T-cell (primary cell): ENCODE measurements around the gene CYP4F12. TPM values are rescaled to one million over a fixed set of nuclear protein-coding genes. Genes with fewer than 3 reads are reported as not detected.

ENCODE experiments used
- ATAC-seq, 4 experiments: fragments of 200-7000 bp in 3 of 4; fragments of 150-1000 bp in 1 of 4; cut with Tn5 transposase; replicated peaks in 1 of 4; 1 replicate in 3 of 4; 2 replicates in 1 of 4; pipeline ENCODE4 v1.10.0; 2021; ENCODE audit warnings: moderate library complexity in 3 of 4, mild to moderate bottlenecking in 2 of 4, moderate number of reproducible peaks in 1 of 4
- CTCF ChIA-PET, 2 donors: fragments of 300-600 bp; sonication (Branson Sonifier 250); formaldehyde crosslinking; loops; one replicate each; lab custom pipeline; 2022; ENCODE audit warnings: antibody characterized with exemption in 2 of 2; lab: Charles Lee
- POLR2A ChIA-PET, 2 donors: fragments of 300-600 bp; sonication (Branson Sonifier 250); formaldehyde crosslinking; loops; one replicate each; lab custom pipeline; 2022; ENCODE audit warnings: antibody characterized with exemption in 2 of 2; lab: Charles Lee
- DNase-seq, 35 experiments: peaks; one replicate each; pipeline versions ENCODE4 v3.0.0 to v3.0.0-alpha.2; 2013 to 2023
- H3K27ac ChIP-seq: one replicate; pipeline ENCODE4 v1.5.1; 2013; ENCODE audit warnings: low read length
- H3K27me3 ChIP-seq, 2 experiments: replicated peaks in 1 of 2; 1 replicate in 1 of 2; 2 replicates in 1 of 2; pipeline versions ENCODE4 v1.6.1 to v1.7.0; 2013; ENCODE audit warnings: low read length in 1 of 2, mixed read lengths in 1 of 2; ENCODE audit not compliant: control insufficient read depth in 2 of 2, insufficient read depth in 2 of 2; ENCODE audit errors: extremely low read depth in 1 of 2
- H3K36me3 ChIP-seq, 2 donors: 1 replicate in 1 of 2; 2 replicates in 1 of 2; pipeline versions ENCODE4 v1.6.1 to v1.7.0; 2013; ENCODE audit warnings: low read length in 1 of 2; ENCODE audit not compliant: control insufficient read depth in 2 of 2, insufficient read depth in 1 of 2; ENCODE audit errors: extremely low read depth in 1 of 2
- H3K4me1 ChIP-seq, 2 experiments: 1 replicate in 1 of 2; 2 replicates in 1 of 2; pipeline versions ENCODE4 v1.6.1 to v1.7.0; 2013; ENCODE audit warnings: low read length in 2 of 2, mixed read lengths in 1 of 2; ENCODE audit not compliant: insufficient read depth in 2 of 2, control insufficient read depth in 1 of 2; ENCODE audit errors: extremely low read depth in 1 of 2
- H3K4me3 ChIP-seq, 2 donors: 1 replicate in 1 of 2; 2 replicates in 1 of 2; pipeline versions ENCODE4 v1.5.1 to v1.7.0; 2013; ENCODE audit warnings: mild to moderate bottlenecking in 2 of 2, low read length in 1 of 2, moderate library complexity in 1 of 2; ENCODE audit not compliant: control insufficient read depth in 1 of 2; ENCODE audit errors: extremely low read depth in 1 of 2
- H3K9me3 ChIP-seq: 2 replicates; pipeline ENCODE4 v1.7.0; 2013
- H3K27ac Mint-ChIP-seq, 2 donors: one replicate each; pipeline ENCODE4 v1.8.0; 2020 to 2021; ENCODE audit warnings: mild to moderate bottlenecking in 2 of 2, mixed read lengths in 2 of 2
- H3K27me3 Mint-ChIP-seq, 2 donors: one replicate each; pipeline ENCODE4 v1.8.0; 2021 to 2022; ENCODE audit warnings: mixed read lengths in 2 of 2
- H3K36me3 Mint-ChIP-seq: one replicate; pipeline ENCODE4 v1.8.0; 2021; ENCODE audit warnings: mixed read lengths
- H3K4me1 Mint-ChIP-seq, 3 donors: one replicate each; pipeline ENCODE4 v1.8.0; 2020 to 2022; ENCODE audit warnings: mixed read lengths in 3 of 3, mild to moderate bottlenecking in 1 of 3
- H3K4me3 Mint-ChIP-seq, 3 donors: one replicate each; pipeline ENCODE4 v1.8.0; 2020 to 2022; ENCODE audit warnings: mild to moderate bottlenecking in 3 of 3, mixed read lengths in 3 of 3, moderate library complexity in 3 of 3
- H3K9me3 Mint-ChIP-seq, 3 donors: one replicate each; pipeline ENCODE4 v1.8.0; 2020 to 2022; ENCODE audit warnings: mixed read lengths in 3 of 3
- WGBS: methylation state at CpG from one replicate; pipeline ENCODE4 v1.1.5; 2013; ENCODE audit warnings: missing lambda C conversion rate; ENCODE audit not compliant: insufficient coverage; 5-methylcytosine and 5-hydroxymethylcytosine counted together
- total RNA-seq, 35 experiments: library from RNA in 6 of 35; stranded (reverse) in 6 of 35; fragments of 120-200 nt in 1 of 35; gene quantifications; one replicate each; pipeline versions ENCODE4 v1.2.1 to v1.2.4 and lab custom pipeline; 2013 to 2026

CYP4F12 gene
- total RNA-seq, 5 donors from 2014 or later (not counting 1 experiment from before 2014, with no cell fraction given): 0.13 to 2.4 (median 0.48) TPM

GRCh38 chr19:15733895-15734294, 61.0 kb downstream of the CYP4F12 start:
- H3K4me1 Mint-ChIP-seq: peaks cover 0 to 6% (median 3%) of the 10 kb centered on the region in 3 donors
- Histone ChIP-seq H3K4me1 (no peaks in the 10 kb centered on the region), H3K9me3 (no peaks in the 10 kb centered on the region), H3K27ac (no peak overlapping the region), H3K27me3 (peaks cover 0 to 4% of the 10 kb centered on the region in 2 experiments), H3K4me3 (no peak overlapping the region), H3K36me3 (no peaks in the 10 kb centered on the region)
- no peak for DNase-seq
- CTCF ChIA-PET: no interaction called here
- H3K27me3 Mint-ChIP-seq: peaks cover 11 to 17% of the 10 kb centered on the region in 2 donors
- no peak overlapping the region for H3K27ac Mint-ChIP-seq
- POLR2A ChIA-PET: no interaction called here
- no peaks in the 10 kb centered on the region for H3K36me3 Mint-ChIP-seq
- no peak for ATAC-seq
- peaks cover 0 to 5% (median 0%) of the 10 kb centered on the region in 3 donors for H3K9me3 Mint-ChIP-seq
- no peak overlapping the region for H3K4me3 Mint-ChIP-seq
- 50% methylated on average over 1 of the region's 6 CpGs for WGBS

DNA sequence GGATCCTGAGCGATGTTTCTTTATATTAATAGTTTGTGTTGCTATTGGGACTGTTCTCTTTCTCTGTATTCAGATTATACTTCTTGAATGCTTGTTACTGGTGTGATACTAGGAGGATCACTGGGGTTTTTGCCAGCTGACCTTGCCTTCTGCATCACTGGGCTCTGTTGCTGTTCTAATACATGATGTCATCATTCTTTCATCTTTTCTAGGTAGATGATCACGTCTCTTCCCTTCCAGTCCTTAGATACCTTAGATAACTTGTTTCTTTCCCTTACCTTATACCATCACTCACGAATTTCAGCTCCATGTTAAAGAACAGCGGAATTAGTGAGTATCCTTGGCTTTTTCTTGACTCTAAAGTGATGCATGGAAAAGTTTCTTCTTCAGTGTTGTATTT, 64.8 kb downstream of the CYP4F12 start, which contains the start of gene OR10H3:
Gene OR10H3 (plus strand): TSS at position 264 of the 400 bp plus-strand sequence. CDS start 3,408 bp downstream, outside the sequence.
- Mint-ChIP-seq H3K36me3 (peaks cover 6% of the 10 kb centered on the region), H3K4me1 (no peaks in the 10 kb centered on the region), H3K27ac (no peak within 1 kb of the TSS), H3K9me3 (peaks cover 7 to 12% (median 9%) of the 10 kb centered on the region in 3 donors), H3K4me3 (no peak within 1 kb of the TSS), H3K27me3 (peaks cover 13 to 15% of the 10 kb centered on the region in 2 donors)
- Histone ChIP-seq H3K4me3 (no peak within 1 kb of the TSS), H3K27ac (no peak within 1 kb of the TSS), H3K36me3 (no peaks in the 10 kb centered on the region), H3K4me1 (no peaks in the 10 kb centered on the region), H3K27me3 (peaks cover 0 to 7% of the 10 kb centered on the region in 2 experiments), H3K9me3 (peaks cover 8% of the 10 kb centered on the region)
- no CpG with 5 or more reads among the region's 4 CpGs for WGBS
- ChIA-PET CTCF (interaction anchor here in 1 of 2 donors (0.6 kb wide), 1 partner anchor 577 kb away, joined by 4 read pairs; no protein-coding TSS in a partner anchor), POLR2A (no interaction called here)
- ATAC-seq: no peak
- no peak for DNase-seq

DNA sequence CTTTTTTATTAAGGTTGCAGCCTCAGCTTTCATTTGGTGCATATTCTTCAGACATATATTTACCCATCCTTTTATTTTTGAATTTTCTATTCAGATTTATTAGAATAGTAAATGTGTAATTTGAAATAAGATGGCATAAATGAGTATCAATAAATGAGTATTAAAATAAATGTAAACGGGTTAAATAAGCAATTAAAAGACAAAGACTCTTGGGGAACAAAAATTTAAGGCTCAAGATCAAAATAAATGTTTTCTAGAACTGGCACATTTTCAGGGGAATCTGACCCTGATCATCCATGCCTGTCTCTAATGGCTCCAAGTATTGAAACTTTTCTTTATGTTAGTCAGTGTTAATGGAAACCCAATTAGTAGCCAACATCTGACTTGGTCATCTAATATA, 67.9 kb downstream of the CYP4F12 start:
- DNase-seq (no peak), ATAC-seq (no peak)
- 57% methylated on average over 1 of the region's 1 CpG for WGBS
- Mint-ChIP-seq H3K4me3 (no peak overlapping the region), H3K36me3 (peaks cover 6% of the 10 kb centered on the region), H3K27ac (no peak overlapping the region), H3K27me3 (peaks cover 26 to 30% of the 10 kb centered on the region in 2 donors), H3K9me3 (peaks cover 7 to 12% (median 9%) of the 10 kb centered on the region in 3 donors), H3K4me1 (no peaks in the 10 kb centered on the region)
- Histone ChIP-seq H3K4me3 (no peak overlapping the region), H3K9me3 (peaks cover 8% of the 10 kb centered on the region), H3K4me1 (no peaks in the 10 kb centered on the region), H3K27me3 (peaks cover 0 to 8% of the 10 kb centered on the region in 2 experiments), H3K36me3 (no peaks in the 10 kb centered on the region), H3K27ac (no peak overlapping the region)
- POLR2A ChIA-PET: no interaction called here
- CTCF ChIA-PET: no interaction called here

Other genes with a start within 250 kb of the CYP4F12 start
- 10 to 100 TPM; 19.7 to 39.1 (median 34.6) TPM for gene WIZ, start 223.1 kb upstream of the CYP4F12 start, total RNA-seq
- gene RASAL3, start 208.5 kb upstream of the CYP4F12 start, total RNA-seq: 100 to 1,000 TPM; 166 to 296 (median 284) TPM
- gene PGLYRP2, start 193.6 kb upstream of the CYP4F12 start, total RNA-seq: 1 to 10 TPM in 1 of 5 donors, under 1 TPM in 4; 0.13 to 1.3 (median 0.72) TPM
- 1 to 10 TPM in 3 of 5 donors, under 1 TPM in 2; 0.73 to 1.6 (median 1.3) TPM for gene CYP4F22, start 164.6 kb upstream of the CYP4F12 start, total RNA-seq
- not detected for gene CYP4F8, start 57.9 kb upstream of the CYP4F12 start, total RNA-seq
- under 1 TPM in 2 of 5 donors, not detected in 3; 0.23 to 0.30 TPM for gene CYP4F3, start 32.2 kb upstream of the CYP4F12 start, total RNA-seq
- gene OR10H2, start 54.9 kb downstream of the CYP4F12 start, total RNA-seq: not detected
- gene OR10H3, start 64.9 kb downstream of the CYP4F12 start, total RNA-seq: not detected
- gene OR10H5, start 114.6 kb downstream of the CYP4F12 start, total RNA-seq: not detected
- under 1 TPM in 1 of 5 donors, not detected in 4; 0.16 TPM for gene OR10H1, start 142.6 kb downstream of the CYP4F12 start, total RNA-seq
- gene CYP4F2, start 225.0 kb downstream of the CYP4F12 start, total RNA-seq: under 1 TPM in 1 of 5 donors, not detected in 4; 0.29 TPM